IMR-90 (cell line): ENCODE measurements around the gene CALD1. TPM values are rescaled to one million over a fixed set of nuclear protein-coding genes. Genes with fewer than 3 reads are reported as not detected.

ENCODE experiments used
- ATAC-seq: fragments of 200-7000 bp; cut with Tn5 transposase; 2 replicates; pipeline ENCODE4 v1.9.1; 2020; ENCODE audit warnings: low read depth, mild to moderate bottlenecking, moderate library complexity
- BruUV-seq: library from RNA; stranded (reverse); fragments of 400-500 nt; replicated peaks from 2 replicates; lab custom pipeline; 2021; lab: Mats Ljungman, UMichigan
- CTCF ChIA-PET: fragments of 300-600 bp; formaldehyde crosslinking; extraction: SDS; loops from one replicate; lab custom pipeline; 2021; ENCODE audit warnings: antibody characterized with exemption; lab: Yijun Ruan, JAX
- POLR2A ChIA-PET: fragments of 300-600 bp; sonication (Branson Sonifier 250); formaldehyde crosslinking; loops from one replicate; lab custom pipeline; 2022; ENCODE audit warnings: antibody characterized with exemption; ENCODE audit not compliant: unreplicated experiment; lab: Charles Lee
- DNase-seq: peaks from one replicate; pipeline ENCODE4 v3.0.0; 2013
- H2AFZ ChIP-seq: replicated peaks from 2 replicates; pipeline ENCODE3; 2013; ENCODE audit warnings: low read length, mild to moderate bottlenecking; ENCODE audit not compliant: poor library complexity
- H2AK5ac ChIP-seq: 2 replicates; pipeline ENCODE4 v1.6.1; 2013; ENCODE audit warnings: low read depth, low read length, inconsistent platforms
- H2AK9ac ChIP-seq: replicated peaks from 2 replicates; pipeline ENCODE3; 2013; ENCODE audit warnings: mild to moderate bottlenecking, low read depth, low read length, moderate library complexity; ENCODE audit not compliant: poor library complexity
- H2BK120ac ChIP-seq: 2 replicates; pipeline ENCODE4 v1.6.1; 2013; ENCODE audit warnings: low read depth, low read length, inconsistent platforms
- H2BK15ac ChIP-seq: 3 replicates; pipeline ENCODE4 v1.6.1; 2013; ENCODE audit warnings: low read depth, low read length, inconsistent platforms
- H2BK20ac ChIP-seq: 2 replicates; pipeline ENCODE4 v1.6.1; 2013; ENCODE audit warnings: low read depth, mild to moderate bottlenecking, inconsistent platforms, low read length, moderate library complexity
- H2BK5ac ChIP-seq: 2 replicates; pipeline ENCODE4 v1.6.1; 2013; ENCODE audit warnings: mild to moderate bottlenecking, low read depth, low read length, inconsistent platforms; ENCODE audit not compliant: poor library complexity, severe bottlenecking
- H3K14ac ChIP-seq: replicated peaks from 2 replicates; pipeline ENCODE4 v1.6.1; 2013; ENCODE audit warnings: low read depth, low read length, inconsistent platforms
- H3K18ac ChIP-seq: 2 replicates; pipeline ENCODE4 v1.6.1; 2013; ENCODE audit warnings: low read depth, low read length, control low read depth
- H3K23ac ChIP-seq: 2 replicates; pipeline ENCODE4 v1.6.1; 2013; ENCODE audit warnings: low read depth, low read length, inconsistent platforms
- H3K27ac ChIP-seq: 2 replicates; pipeline ENCODE4 v1.5.1; 2013; ENCODE audit warnings: mild to moderate bottlenecking, control low read depth, low read length; ENCODE audit not compliant: insufficient read depth
- H3K27me3 ChIP-seq: 2 replicates; pipeline ENCODE4 v1.6.1; 2013; ENCODE audit warnings: low read length; ENCODE audit not compliant: control insufficient read depth, insufficient read depth
- H3K36me3 ChIP-seq: 2 replicates; pipeline ENCODE4 v1.6.1; 2013; ENCODE audit warnings: low read length, mixed read lengths; ENCODE audit not compliant: control insufficient read depth, insufficient read depth
- H3K4ac ChIP-seq: 2 replicates; pipeline ENCODE4 v1.6.1; 2013; ENCODE audit warnings: low read depth, low read length, inconsistent platforms
- H3K4me1 ChIP-seq: 2 replicates; pipeline ENCODE4 v1.6.1; 2013; ENCODE audit warnings: low read length, mixed read lengths; ENCODE audit not compliant: control insufficient read depth, insufficient read depth
- H3K4me2 ChIP-seq: 2 replicates; pipeline ENCODE4 v1.6.1; 2013; ENCODE audit warnings: low read depth, mild to moderate bottlenecking, control low read depth, low read length, moderate library complexity
- H3K4me3 ChIP-seq: 2 replicates; pipeline ENCODE4 v1.5.1; 2013; ENCODE audit warnings: low read depth, mild to moderate bottlenecking, control low read depth, low read length, moderate library complexity; ENCODE audit not compliant: insufficient read depth
- H3K56ac ChIP-seq: 2 replicates; pipeline ENCODE4 v1.6.1; 2013; ENCODE audit warnings: low read length, inconsistent platforms; ENCODE audit not compliant: insufficient read depth; ENCODE audit errors: extremely low read depth
- H3K79me1 ChIP-seq, 2 experiments: 2 replicates each; pipeline ENCODE4 v1.6.1; 2013; ENCODE audit warnings: low read length in 2 of 2, inconsistent platforms in 1 of 2, low read depth in 1 of 2
- H3K9ac ChIP-seq: 2 replicates; pipeline ENCODE4 v1.6.1; 2013; ENCODE audit warnings: low read depth, low read length, control low read depth
- H3K9me1 ChIP-seq: 2 replicates; pipeline ENCODE4 v1.6.1; 2013; ENCODE audit warnings: low read length, inconsistent platforms; ENCODE audit not compliant: insufficient read depth
- H3K9me3 ChIP-seq: 2 replicates; pipeline ENCODE4 v1.6.1; 2013; ENCODE audit warnings: low read length; ENCODE audit not compliant: control insufficient read depth, insufficient read depth
- H4K20me1 ChIP-seq: 2 replicates; pipeline ENCODE4 v1.6.1; 2013; ENCODE audit warnings: low read length, inconsistent platforms; ENCODE audit not compliant: insufficient read depth
- H4K5ac ChIP-seq: 2 replicates; pipeline ENCODE4 v1.6.1; 2013; ENCODE audit warnings: mild to moderate bottlenecking, low read depth, low read length, control low read depth
- H4K8ac ChIP-seq, 2 experiments: 2 replicates each; pipeline ENCODE4 v1.6.1; 2013; ENCODE audit warnings: low read depth in 2 of 2, low read length in 2 of 2, control low read depth in 1 of 2, inconsistent platforms in 1 of 2
- H4K91ac ChIP-seq: 2 replicates; pipeline ENCODE4 v1.6.1; 2013; ENCODE audit warnings: low read depth, low read length, inconsistent platforms; ENCODE audit not compliant: insufficient read depth
- FOS ChIP-seq: fragments of 150-350 bp; IDR thresholded peaks from 2 replicates; pipeline ENCODE4 v1.6.1; 2016; ENCODE audit warnings: low read depth, low read length
- MAZ ChIP-seq: IDR thresholded peaks from 2 replicates; pipeline ENCODE4 v1.6.1; 2012; ENCODE audit warnings: low read depth, mild to moderate bottlenecking, low read length, improper control_type of control experiment, moderate library complexity, borderline replicate concordance
- POLR2A ChIP-seq: IDR thresholded peaks from 2 replicates; pipeline ENCODE4 v1.6.1; 2012; ENCODE audit warnings: mild to moderate bottlenecking, low read depth, low read length
- RAD21 ChIP-seq: IDR thresholded peaks from 2 replicates; pipeline ENCODE4 v1.6.1; 2012; ENCODE audit warnings: low read length, improper control_type of control experiment
- RCOR1 ChIP-seq: IDR thresholded peaks from 2 replicates; pipeline ENCODE4 v1.6.1; 2012; ENCODE audit warnings: mild to moderate bottlenecking, low read length, improper control_type of control experiment; ENCODE audit not compliant: insufficient replicate concordance
- RFX5 ChIP-seq: IDR thresholded peaks from 2 replicates; pipeline ENCODE4 v1.8.0; 2012; ENCODE audit warnings: low read depth, mild to moderate bottlenecking, low read length, moderate library complexity
- WGBS, 2 experiments: methylation state at CpG; one replicate each; pipeline versions ENCODE4 v1.1.5 to v1.1.7; 2013; ENCODE audit warnings: missing lambda C conversion rate in 2 of 2; ENCODE audit not compliant: insufficient read length in 1 of 2; ENCODE audit errors: extremely low coverage in 2 of 2; 5-methylcytosine and 5-hydroxymethylcytosine counted together
- dilution Hi-C: fragments of 300-500 bp; cut with HindIII; formaldehyde crosslinking; loops from one replicate; pipeline ENCODE4 v1.14.3; 2018; ENCODE audit warnings: low sequenced_read_pairs; ENCODE audit not compliant: unreplicated experiment
- in situ Hi-C: fragments of 300-500 bp; cut with MboI; formaldehyde crosslinking; loops from 3 replicates; pipeline ENCODE4 v1.14.3; 2019; ENCODE audit warnings: low sequenced_read_pairs, inconsistent platforms, mixed read lengths
- intact Hi-C: fragments of 100-400 bp; cut with micrococcal nuclease; formaldehyde crosslinking; loops from 2 replicates; pipeline ENCODE4 v1.10.0; 2022
- polyA plus RNA-seq, 3 experiments: library from polyadenylated mRNA; depleted of rRNA; stranded (reverse); fragments of >200 nt; gene quantifications; 2 replicates each; pipeline ENCODE4 v1.2.3, GENCODE V29; 2012; ENCODE audit warnings: low replicate concordance in 1 of 3
- total RNA-seq: library from RNA; depleted of rRNA; stranded (reverse); fragments of >200 nt; gene quantifications from 2 replicates; pipeline ENCODE4 v1.2.3, GENCODE V29; 2012
- TF ChIP-seq, protein P1 (sequence below): conservative IDR thresholded peaks from 2 replicates; pipeline ENCODE4 v1.5.1; 2012; ENCODE audit warnings: mild to moderate bottlenecking, low read depth, low read length, improper control_type of control experiment
- TF ChIP-seq, protein P2 (sequence below): fragments of 150-350 bp; IDR thresholded peaks from 2 replicates; pipeline ENCODE4 v1.6.1; 2016; ENCODE audit warnings: low read depth, mild to moderate bottlenecking, low read length, moderate library complexity, borderline replicate concordance

Gene CALD1
- total and polyA plus RNA-seq, 2 of the 4 experiments (the other 2 are of a cell fraction) = 375 to 487 TPM

- Histone ChIP-seq H3K27ac (no peak overlapping the region), H3K36me3 (peaks cover 2% of the 10 kb centered on the region; the same call in 1 of the 2 replicates), H2BK120ac (no peak overlapping the region), H4K5ac (no peak overlapping the region), H4K20me1 (no peaks in the 10 kb centered on the region), H3K27me3 (no peaks in the 10 kb centered on the region), H3K18ac (no peak overlapping the region), H4K91ac (no peak overlapping the region), H2BK5ac (no peak overlapping the region), H3K23ac (no peak overlapping the region), H3K79me1 (0 out of 4 replicates have a peak, but pooled peaks cover 0 to 4% of the 10 kb centered on the region in 2 experiments), H3K4me3 (no peak overlapping the region), H3K9me1 (peaks cover 8% of the 10 kb centered on the region; the same call in 1 of the 2 replicates), H3K4me1 (peaks cover 6% of the 10 kb centered on the region), H3K56ac (no peak overlapping the region), H2BK20ac (no peak overlapping the region), H2AFZ (no peak overlapping the region), H2BK15ac (no peak overlapping the region), H4K8ac (no peak overlapping the region), H3K14ac (no peak overlapping the region), H2AK5ac (no peak overlapping the region), H3K4me2 (no peak overlapping the region), H3K4ac (no peak overlapping the region), H2AK9ac (no peak overlapping the region), H3K9ac (no peak overlapping the region), H3K9me3 (no peaks in the 10 kb centered on the region)
- POLR2A ChIA-PET = no interaction called here
- dilution Hi-C loops (no loop called here), intact Hi-C loops (no loop called here), in situ Hi-C loops (no loop called here)
- DNase-seq (no peak), ATAC-seq (no peak)
- no peak for TF ChIP-seq POLR2A
- no peak for TF ChIP-seq RCOR1
- no peak for TF ChIP-seq MAZ
- TF ChIP-seq, protein P1, sequence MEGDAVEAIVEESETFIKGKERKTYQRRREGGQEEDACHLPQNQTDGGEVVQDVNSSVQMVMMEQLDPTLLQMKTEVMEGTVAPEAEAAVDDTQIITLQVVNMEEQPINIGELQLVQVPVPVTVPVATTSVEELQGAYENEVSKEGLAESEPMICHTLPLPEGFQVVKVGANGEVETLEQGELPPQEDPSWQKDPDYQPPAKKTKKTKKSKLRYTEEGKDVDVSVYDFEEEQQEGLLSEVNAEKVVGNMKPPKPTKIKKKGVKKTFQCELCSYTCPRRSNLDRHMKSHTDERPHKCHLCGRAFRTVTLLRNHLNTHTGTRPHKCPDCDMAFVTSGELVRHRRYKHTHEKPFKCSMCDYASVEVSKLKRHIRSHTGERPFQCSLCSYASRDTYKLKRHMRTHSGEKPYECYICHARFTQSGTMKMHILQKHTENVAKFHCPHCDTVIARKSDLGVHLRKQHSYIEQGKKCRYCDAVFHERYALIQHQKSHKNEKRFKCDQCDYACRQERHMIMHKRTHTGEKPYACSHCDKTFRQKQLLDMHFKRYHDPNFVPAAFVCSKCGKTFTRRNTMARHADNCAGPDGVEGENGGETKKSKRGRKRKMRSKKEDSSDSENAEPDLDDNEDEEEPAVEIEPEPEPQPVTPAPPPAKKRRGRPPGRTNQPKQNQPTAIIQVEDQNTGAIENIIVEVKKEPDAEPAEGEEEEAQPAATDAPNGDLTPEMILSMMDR = no peak
- TF ChIP-seq FOS = no peak
- TF ChIP-seq, protein P2, sequence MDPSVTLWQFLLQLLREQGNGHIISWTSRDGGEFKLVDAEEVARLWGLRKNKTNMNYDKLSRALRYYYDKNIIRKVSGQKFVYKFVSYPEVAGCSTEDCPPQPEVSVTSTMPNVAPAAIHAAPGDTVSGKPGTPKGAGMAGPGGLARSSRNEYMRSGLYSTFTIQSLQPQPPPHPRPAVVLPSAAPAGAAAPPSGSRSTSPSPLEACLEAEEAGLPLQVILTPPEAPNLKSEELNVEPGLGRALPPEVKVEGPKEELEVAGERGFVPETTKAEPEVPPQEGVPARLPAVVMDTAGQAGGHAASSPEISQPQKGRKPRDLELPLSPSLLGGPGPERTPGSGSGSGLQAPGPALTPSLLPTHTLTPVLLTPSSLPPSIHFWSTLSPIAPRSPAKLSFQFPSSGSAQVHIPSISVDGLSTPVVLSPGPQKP = no peak
- TF ChIP-seq RAD21 = no peak
- TF ChIP-seq RFX5 = no peak
- CTCF ChIA-PET = interaction anchor here (1.6 kb wide), 1 partner anchor 10 kb away, joined by 4 read pairs; the partner anchor contains the start of gene AGBL3
- no CpG with 5 or more reads among the region's 6 CpGs for WGBS, 2 experiments
- no TSS peak for BruUV-seq
Observed at GRCh38 chr7:134995239-134996096, 216.0 kb downstream of the CALD1 start.
